ENCODE results near the gene CD40LG.

DNA sequence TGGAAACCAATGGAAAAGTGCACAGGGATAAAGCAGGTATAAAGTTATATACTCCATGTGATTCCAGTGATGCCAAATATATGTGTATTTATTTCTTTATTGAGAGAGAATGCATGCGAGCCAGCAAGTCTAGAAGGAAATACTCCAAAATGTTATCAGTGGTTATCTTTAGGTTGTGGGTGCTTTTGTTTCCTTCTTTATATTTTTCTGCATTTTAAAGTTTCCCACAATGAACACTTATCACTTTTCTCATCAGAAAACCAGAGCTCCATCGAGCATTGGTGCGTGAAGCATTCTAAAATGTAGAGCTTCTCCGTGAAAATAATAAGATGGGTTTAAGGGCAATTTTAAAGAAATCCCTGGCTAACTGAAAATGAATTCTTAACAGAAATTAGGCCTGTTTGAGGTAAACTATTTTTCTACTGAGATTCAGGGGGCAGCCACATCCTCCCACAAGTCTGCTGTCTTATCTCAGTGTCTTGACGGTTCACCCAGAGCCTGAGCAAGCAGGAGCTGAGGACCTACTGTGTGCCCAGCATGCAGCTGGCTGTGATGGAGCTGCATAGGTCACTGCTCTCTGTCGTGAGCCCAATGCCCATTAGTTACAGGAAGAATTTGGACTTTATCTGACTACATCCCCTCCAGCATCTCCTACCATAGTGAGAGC is 18.7 kb upstream of the CD40LG start:
- TF ChIP-seq POLR2AphosphoS5 (IDR thresholded peaks at IDR 0.05) = no peak
- TF ChIP-seq SMC3 (conservative IDR thresholded peaks at IDR 0.05; ENCODE audit: poor library complexity) = no peak
- TF ChIP-seq, protein P1, sequence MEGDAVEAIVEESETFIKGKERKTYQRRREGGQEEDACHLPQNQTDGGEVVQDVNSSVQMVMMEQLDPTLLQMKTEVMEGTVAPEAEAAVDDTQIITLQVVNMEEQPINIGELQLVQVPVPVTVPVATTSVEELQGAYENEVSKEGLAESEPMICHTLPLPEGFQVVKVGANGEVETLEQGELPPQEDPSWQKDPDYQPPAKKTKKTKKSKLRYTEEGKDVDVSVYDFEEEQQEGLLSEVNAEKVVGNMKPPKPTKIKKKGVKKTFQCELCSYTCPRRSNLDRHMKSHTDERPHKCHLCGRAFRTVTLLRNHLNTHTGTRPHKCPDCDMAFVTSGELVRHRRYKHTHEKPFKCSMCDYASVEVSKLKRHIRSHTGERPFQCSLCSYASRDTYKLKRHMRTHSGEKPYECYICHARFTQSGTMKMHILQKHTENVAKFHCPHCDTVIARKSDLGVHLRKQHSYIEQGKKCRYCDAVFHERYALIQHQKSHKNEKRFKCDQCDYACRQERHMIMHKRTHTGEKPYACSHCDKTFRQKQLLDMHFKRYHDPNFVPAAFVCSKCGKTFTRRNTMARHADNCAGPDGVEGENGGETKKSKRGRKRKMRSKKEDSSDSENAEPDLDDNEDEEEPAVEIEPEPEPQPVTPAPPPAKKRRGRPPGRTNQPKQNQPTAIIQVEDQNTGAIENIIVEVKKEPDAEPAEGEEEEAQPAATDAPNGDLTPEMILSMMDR (IDR thresholded peaks at IDR 0.05; ENCODE audit: poor library complexity, severe bottlenecking) = no peak
- no peak for TF ChIP-seq RAD21 (conservative IDR thresholded peaks at IDR 0.05)
